ENCODE data around the gene CDR2.
A peak's percentile ranks its signal among the peaks of the same experiment; 100 is the strongest.

Gene CDR2

DNA sequence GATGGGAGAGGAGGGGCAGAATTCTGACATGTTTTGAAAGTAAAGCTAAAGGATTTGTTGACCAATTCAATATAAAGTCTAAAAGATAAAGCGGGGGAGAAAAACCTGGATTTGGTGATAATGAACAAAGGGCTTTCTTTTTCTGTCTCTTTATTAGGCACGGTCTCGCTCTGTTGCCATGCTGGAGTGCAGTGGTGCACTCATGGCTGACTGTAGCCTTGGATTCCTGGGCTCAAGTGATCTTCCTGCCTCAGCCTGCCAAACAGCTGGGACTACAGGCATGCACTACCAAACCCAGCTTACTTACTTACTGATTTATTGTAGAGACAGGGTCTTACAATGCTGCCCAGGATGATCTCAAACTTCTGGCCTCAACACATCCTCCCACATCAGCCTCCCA lies 7.5 kb downstream of the CDR2 start:
- no peaks in the 10 kb centered on the region for H3K9me3 ChIP-seq
- H3K9ac ChIP-seq: no peak overlapping the region
- H4K20me1 ChIP-seq: peaks cover 13% of the 10 kb centered on the region; the same call in 1 of the 2 replicates
- peaks cover 40% of the 10 kb centered on the region for H3K4me1 ChIP-seq
- no peak overlapping the region for H3K4me3 ChIP-seq
- peak overlapping the region; percentile 41 for H3K4me2 ChIP-seq
- peaks cover 36% of the 10 kb centered on the region for H3K36me3 ChIP-seq
- TF ChIP-seq Cebpa-rat (IDR thresholded peaks at IDR 0.05): no peak
- H3K27ac ChIP-seq: peak overlapping the region; percentile 23; the same call in 1 of the 2 replicates
- H3K27me3 ChIP-seq: no peaks in the 10 kb centered on the region

DNA sequence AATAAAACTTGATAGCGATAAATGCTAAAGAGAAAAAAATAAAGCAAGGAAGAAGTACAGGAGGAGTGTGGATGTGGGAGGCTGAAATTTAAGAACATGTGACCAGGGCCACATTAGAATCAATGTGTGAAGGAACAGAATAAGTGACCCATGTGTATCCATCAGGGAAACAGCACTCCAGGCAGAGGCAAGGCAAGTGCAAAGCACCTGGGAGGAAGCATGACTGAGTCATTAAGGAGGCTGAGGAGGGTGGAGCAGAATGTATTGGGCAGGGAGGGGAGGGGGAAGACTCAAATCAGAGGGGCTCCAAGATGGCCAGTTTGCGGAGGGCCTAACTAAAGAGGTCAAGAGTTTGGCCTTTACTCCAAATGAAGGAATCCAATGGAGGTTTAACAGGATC lies 8.0 kb downstream of the CDR2 start:
- Histone ChIP-seq H3K4me3 (no peak overlapping the region), H3K4me1 (peaks cover 40% of the 10 kb centered on the region), H3K4me2 (peak overlapping the region; percentile 41), H3K36me3 (peaks cover 39% of the 10 kb centered on the region), H3K9me3 (no peaks in the 10 kb centered on the region), H4K20me1 (peaks cover 8% of the 10 kb centered on the region; the same call in 1 of the 2 replicates), H3K27ac (peak overlapping the region; percentile 23; the same call in 1 of the 2 replicates), H3K27me3 (no peaks in the 10 kb centered on the region), H3K9ac (no peak overlapping the region)
- no peak for TF ChIP-seq Cebpa-rat (IDR thresholded peaks at IDR 0.05)

DNA sequence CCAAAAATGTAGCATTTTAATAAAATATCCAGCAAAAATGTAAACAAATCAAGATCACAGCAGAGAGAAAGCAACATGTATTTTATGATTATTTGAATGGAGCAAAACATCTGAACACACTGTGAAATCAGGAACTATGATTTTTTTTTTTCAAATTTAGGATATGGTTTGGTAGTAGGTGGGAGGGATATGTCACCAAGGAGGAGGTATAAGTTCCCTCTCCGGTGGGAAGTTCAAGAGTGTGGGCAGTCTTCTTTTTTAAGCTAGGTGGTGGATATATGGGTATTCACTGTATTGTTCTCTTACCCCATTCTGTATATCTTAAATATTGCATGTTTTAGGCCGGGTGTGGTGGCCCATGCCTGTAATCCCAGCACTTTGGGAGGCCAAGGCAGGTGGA lies 10.2 kb downstream of the CDR2 start:
- H3K36me3 ChIP-seq: peaks cover 44% of the 10 kb centered on the region
- no peak overlapping the region for H3K4me2 ChIP-seq
- H3K9me3 ChIP-seq: no peaks in the 10 kb centered on the region
- H3K27me3 ChIP-seq: no peaks in the 10 kb centered on the region
- no peak overlapping the region for H3K27ac ChIP-seq
- H3K4me3 ChIP-seq: no peak overlapping the region
- TF ChIP-seq Cebpa-rat (IDR thresholded peaks at IDR 0.05): no peak
- no peak overlapping the region for H3K9ac ChIP-seq
- peaks cover 20% of the 10 kb centered on the region for H3K4me1 ChIP-seq
- peaks cover 5% of the 10 kb centered on the region; the same call in 1 of the 2 replicates for H4K20me1 ChIP-seq

DNA sequence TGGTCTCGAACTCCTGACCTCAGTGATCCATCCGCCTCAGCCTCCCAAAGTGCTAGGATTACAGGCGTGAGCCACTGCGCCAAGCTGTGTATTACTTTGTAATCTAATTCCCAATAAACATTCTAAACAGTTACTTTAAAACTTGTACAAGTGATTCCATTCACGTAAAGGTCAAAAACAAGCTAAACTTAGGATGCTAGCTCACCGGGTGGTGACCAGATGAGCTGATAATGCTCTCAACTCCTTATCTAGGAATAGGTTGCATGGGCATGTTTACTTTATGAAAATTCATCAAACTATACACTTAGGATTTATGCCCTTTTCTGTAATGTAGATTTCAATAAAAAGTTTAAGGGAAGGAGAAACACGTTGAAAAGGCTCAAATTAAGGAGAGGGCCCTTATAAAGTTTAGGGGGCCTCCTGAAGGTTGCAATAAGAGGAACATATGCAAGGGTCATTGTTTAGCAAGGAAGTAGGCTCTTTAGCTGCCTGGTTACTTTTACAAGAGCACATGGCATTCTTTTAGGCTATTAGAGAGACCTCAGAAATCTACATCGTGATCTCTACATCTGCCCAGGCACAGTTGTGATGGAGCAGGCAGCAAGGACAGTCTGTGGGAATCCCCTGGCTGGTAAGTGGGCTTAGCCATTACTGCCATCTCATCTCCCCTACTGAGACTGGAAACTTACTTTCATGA lies 13.3 kb downstream of the CDR2 start:
- no peak for TF ChIP-seq Cebpa-rat (IDR thresholded peaks at IDR 0.05)
- Histone ChIP-seq H3K9ac (no peak overlapping the region), H3K4me1 (peaks cover 22% of the 10 kb centered on the region), H3K36me3 (peaks cover 44% of the 10 kb centered on the region), H3K27me3 (no peaks in the 10 kb centered on the region), H3K4me3 (no peak overlapping the region), H3K4me2 (no peak overlapping the region), H3K27ac (no peak overlapping the region), H4K20me1 (no peaks in the 10 kb centered on the region), H3K9me3 (no peaks in the 10 kb centered on the region)

DNA sequence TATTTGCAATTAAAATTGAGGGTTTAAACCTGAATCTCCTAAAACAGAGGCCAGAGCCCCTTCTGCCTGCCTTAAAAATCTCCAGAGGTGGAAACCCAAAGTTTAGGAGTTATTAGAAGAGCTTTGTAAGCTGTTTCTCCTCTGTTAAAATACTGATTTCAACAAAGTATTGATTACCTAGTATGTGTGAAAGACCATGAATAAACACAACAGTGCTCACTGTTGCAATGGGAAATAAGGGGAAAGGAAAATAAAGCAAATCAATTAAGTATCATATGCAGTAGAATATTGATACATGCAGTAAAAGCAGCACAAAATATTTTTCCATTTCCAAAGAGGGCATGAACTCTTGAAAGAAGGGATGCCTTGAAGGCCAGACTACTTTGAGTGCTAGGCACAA lies 14.7 kb downstream of the CDR2 start:
- Histone ChIP-seq H4K20me1 (no peaks in the 10 kb centered on the region), H3K4me2 (no peak overlapping the region), H3K9ac (no peak overlapping the region), H3K4me1 (peaks cover 22% of the 10 kb centered on the region), H3K36me3 (peaks cover 48% of the 10 kb centered on the region), H3K27me3 (no peaks in the 10 kb centered on the region), H3K4me3 (no peak overlapping the region), H3K9me3 (no peaks in the 10 kb centered on the region), H3K27ac (no peak overlapping the region)
- no peak for TF ChIP-seq Cebpa-rat (IDR thresholded peaks at IDR 0.05)

DNA sequence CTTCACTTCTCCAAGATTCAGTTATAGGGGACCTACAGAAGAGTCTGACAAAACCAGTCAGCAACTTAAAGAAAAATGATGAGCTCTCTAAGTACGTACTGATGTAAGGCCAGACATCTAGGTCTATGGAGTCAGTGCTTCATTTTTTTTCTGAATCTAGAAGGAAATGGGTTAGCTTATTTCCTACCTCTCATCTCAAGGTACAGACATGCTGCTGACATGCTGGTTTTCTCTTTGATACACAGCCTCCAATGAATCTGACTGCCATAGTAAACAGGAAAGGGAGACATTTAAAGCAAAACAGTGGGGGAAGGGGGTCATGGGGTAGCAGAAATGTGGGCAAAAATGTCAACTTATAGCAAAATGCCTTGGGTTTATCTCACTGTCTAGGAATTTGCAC lies 16.4 kb downstream of the CDR2 start:
- no peaks in the 10 kb centered on the region for H3K9me3 ChIP-seq
- no peak overlapping the region for H3K4me3 ChIP-seq
- peak overlapping the region; percentile 71 for H3K27ac ChIP-seq
- TF ChIP-seq Cebpa-rat (IDR thresholded peaks at IDR 0.05): no peak
- H3K4me1 ChIP-seq: peaks cover 22% of the 10 kb centered on the region
- no peaks in the 10 kb centered on the region for H4K20me1 ChIP-seq
- no peaks in the 10 kb centered on the region for H3K27me3 ChIP-seq
- no peak overlapping the region for H3K9ac ChIP-seq
- peaks cover 45% of the 10 kb centered on the region for H3K36me3 ChIP-seq
- peak overlapping the region; percentile 59 for H3K4me2 ChIP-seq

DNA sequence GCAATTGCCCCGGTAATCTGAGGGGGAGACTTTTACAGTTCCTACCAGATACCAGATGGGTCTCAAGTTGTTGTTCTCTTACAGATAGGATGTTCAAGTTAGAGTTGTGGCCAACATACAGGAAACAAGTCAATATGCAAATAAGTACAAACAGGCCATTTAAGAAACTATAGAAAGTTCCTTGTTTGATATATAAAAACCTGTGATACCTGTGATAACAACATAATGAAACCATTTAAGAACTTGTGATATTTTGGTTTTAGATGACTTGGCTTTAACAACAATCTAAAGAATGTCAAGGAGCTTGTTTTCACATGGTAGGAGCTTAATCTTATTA lies 16.8 kb downstream of the CDR2 start:
- no peaks in the 10 kb centered on the region for H3K9me3 ChIP-seq
- no peaks in the 10 kb centered on the region for H4K20me1 ChIP-seq
- H3K27me3 ChIP-seq: no peaks in the 10 kb centered on the region
- H3K36me3 ChIP-seq: peaks cover 42% of the 10 kb centered on the region
- no peak overlapping the region for H3K4me3 ChIP-seq
- peaks cover 22% of the 10 kb centered on the region for H3K4me1 ChIP-seq
- peak overlapping the region; percentile 71 for H3K27ac ChIP-seq
- no peak for TF ChIP-seq Cebpa-rat (IDR thresholded peaks at IDR 0.05)
- H3K4me2 ChIP-seq: peak overlapping the region; percentile 59
- H3K9ac ChIP-seq: no peak overlapping the region

DNA sequence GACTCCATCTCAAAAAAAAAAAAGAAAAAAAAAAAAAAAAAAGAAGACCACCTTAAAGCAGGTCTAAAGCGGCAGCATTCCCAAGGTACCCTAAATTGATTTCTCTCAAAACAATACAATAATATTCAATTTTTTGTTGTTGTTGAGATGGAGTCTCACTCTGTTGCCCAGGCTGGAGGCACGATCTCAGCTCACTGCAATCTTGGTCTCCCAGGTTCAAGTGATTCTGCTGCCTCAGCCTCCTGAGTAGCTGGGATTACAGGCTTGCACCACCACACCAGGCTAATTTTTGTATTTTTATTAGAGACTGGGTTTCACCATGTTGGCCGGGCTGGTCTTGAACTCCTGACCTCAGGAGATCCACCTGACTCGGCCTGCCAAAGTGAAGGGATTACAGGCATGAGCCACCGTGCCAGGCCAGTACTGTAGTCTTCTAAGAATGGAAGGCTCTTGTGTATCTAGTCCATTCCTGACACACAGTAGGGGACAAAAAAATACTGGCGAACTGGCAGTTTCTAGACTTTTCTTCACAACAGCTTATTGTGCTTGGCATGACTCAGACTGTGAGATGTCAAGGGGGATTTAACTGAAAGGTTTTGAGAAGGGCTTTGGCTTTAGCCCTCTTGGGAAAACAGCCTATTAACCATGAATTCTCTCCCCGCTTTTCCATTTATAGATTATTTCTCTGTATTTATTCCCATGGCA lies 17.3 kb downstream of the CDR2 start:
- H3K4me2 ChIP-seq: peak overlapping the region; percentile 59
- H3K27ac ChIP-seq: peak overlapping the region; percentile 71
- H3K36me3 ChIP-seq: peaks cover 38% of the 10 kb centered on the region
- H3K9ac ChIP-seq: no peak overlapping the region
- H3K4me1 ChIP-seq: peaks cover 22% of the 10 kb centered on the region
- no peak for TF ChIP-seq Cebpa-rat (IDR thresholded peaks at IDR 0.05)
- H3K27me3 ChIP-seq: no peaks in the 10 kb centered on the region
- H3K4me3 ChIP-seq: no peak overlapping the region
- H3K9me3 ChIP-seq: 0 out of 2 replicates have a peak, but pooled peaks cover under 1% of the 10 kb centered on the region
- no peaks in the 10 kb centered on the region for H4K20me1 ChIP-seq

DNA sequence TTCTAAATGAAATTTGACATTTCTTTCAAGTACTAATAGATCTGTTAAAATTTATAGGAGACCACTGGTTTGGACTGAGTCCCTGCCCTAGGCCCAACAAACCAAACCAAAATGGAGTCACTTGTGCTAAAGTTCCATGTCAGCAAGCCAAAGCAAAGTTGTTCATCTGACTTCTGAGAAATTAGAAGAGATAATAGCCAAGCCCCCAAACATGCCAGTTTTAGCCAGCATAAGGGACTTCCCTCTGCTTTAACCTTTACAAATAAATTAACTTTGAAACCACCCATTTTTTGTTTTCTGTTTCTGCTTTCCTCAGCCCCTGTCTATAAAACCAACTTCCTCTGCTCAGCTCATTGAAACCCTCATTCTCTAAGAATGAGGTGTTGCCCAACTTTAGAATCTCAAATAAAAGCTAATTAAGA lies 18.9 kb downstream of the CDR2 start:
- no peak overlapping the region for H3K4me3 ChIP-seq
- H3K36me3 ChIP-seq: peaks cover 34% of the 10 kb centered on the region
- no peak overlapping the region for H3K9ac ChIP-seq
- H3K27me3 ChIP-seq: no peaks in the 10 kb centered on the region
- H3K27ac ChIP-seq: no peak overlapping the region
- no peaks in the 10 kb centered on the region for H4K20me1 ChIP-seq
- no peak overlapping the region for H3K4me2 ChIP-seq
- 0 out of 2 replicates have a peak, but pooled peaks cover 5% of the 10 kb centered on the region for H3K9me3 ChIP-seq
- TF ChIP-seq Cebpa-rat (IDR thresholded peaks at IDR 0.05): no peak
- H3K4me1 ChIP-seq: peaks cover 22% of the 10 kb centered on the region

DNA sequence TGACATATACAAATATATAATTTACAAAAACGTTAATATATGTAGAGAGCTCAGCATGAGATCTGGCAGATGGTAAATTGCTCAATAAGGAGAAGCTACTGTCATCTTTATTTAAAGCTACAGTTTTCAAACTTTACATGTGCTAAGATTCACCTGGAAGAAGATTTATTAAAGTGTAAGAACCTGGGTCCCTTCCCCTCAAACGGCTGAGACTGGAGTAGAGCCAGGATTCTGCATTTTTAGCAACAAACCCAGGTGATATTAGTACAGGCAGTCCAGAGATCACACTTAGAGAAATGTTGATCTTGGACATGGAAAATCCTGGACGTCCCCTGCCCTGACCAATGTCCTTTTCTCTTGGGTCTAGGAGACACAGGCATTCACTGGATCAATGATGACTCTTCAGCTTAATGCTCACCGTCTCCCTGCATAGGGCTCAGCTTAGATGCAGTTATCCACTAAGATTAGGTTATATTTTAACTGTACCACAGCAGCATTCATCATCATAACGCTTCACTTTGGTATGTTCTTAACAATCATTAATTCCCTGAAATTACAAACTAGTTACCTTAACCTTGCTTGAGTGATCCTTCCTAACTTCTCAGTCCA lies 20.4 kb downstream of the CDR2 start:
- no peaks in the 10 kb centered on the region for H3K27me3 ChIP-seq
- peaks cover 49% of the 10 kb centered on the region for H3K36me3 ChIP-seq
- peaks cover 22% of the 10 kb centered on the region for H3K4me1 ChIP-seq
- H3K4me2 ChIP-seq: no peak overlapping the region
- H3K27ac ChIP-seq: no peak overlapping the region
- no peaks in the 10 kb centered on the region for H4K20me1 ChIP-seq
- H3K4me3 ChIP-seq: no peak overlapping the region
- no peak overlapping the region for H3K9ac ChIP-seq
- H3K9me3 ChIP-seq: 0 out of 2 replicates have a peak, but pooled peaks cover 5% of the 10 kb centered on the region
- no peak for TF ChIP-seq Cebpa-rat (IDR thresholded peaks at IDR 0.05)

Data from BLaER1 (cell line).